GM10847 (cell line): ENCODE data around the gene TOLLIP.

Experiments
- POLR2A ChIP-seq: IDR thresholded peaks from 2 replicates; pipeline ENCODE4 v1.6.1; 2011; ENCODE audit not compliant: insufficient read length; ENCODE audit errors: extremely low read depth

TOLLIP gene

GRCh38 chr11:1285316-1285744 is 24.1 kb downstream of the TOLLIP start:
- no peak for TF ChIP-seq POLR2A

- no peak for TF ChIP-seq POLR2A
Measured at GRCh38 chr11:1283906-1284305, 25.5 kb downstream of the TOLLIP start.

DNA sequence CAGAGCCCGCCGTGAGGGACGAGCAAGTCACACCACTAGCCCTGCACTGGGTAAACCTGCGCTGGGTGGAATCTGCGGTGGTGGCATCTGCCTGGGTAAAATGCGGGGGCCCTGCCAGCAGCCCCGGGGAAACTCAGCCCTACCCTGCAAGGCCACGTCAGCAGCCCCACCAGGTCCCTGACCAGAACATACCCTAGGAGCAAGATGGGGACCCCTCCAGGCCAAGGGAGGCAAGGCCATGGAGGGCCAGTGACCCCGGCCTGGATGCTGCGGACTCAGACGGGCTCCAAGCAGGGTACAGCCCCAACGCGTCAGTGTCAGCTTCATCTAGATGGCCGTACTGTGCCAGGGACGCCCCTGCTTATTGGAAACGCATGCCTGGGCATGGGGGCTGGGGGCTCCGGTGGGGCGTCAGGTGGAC is 26.3 kb downstream of the TOLLIP start:
- TF ChIP-seq POLR2A, result no peak

- TF ChIP-seq POLR2A, result no peak
Measured at GRCh38 chr11:1281974-1282365, 27.5 kb downstream of the TOLLIP start.

GRCh38 chr11:1281326-1281973 is 28.0 kb downstream of the TOLLIP start:
- TF ChIP-seq POLR2A, result no peak

DNA sequence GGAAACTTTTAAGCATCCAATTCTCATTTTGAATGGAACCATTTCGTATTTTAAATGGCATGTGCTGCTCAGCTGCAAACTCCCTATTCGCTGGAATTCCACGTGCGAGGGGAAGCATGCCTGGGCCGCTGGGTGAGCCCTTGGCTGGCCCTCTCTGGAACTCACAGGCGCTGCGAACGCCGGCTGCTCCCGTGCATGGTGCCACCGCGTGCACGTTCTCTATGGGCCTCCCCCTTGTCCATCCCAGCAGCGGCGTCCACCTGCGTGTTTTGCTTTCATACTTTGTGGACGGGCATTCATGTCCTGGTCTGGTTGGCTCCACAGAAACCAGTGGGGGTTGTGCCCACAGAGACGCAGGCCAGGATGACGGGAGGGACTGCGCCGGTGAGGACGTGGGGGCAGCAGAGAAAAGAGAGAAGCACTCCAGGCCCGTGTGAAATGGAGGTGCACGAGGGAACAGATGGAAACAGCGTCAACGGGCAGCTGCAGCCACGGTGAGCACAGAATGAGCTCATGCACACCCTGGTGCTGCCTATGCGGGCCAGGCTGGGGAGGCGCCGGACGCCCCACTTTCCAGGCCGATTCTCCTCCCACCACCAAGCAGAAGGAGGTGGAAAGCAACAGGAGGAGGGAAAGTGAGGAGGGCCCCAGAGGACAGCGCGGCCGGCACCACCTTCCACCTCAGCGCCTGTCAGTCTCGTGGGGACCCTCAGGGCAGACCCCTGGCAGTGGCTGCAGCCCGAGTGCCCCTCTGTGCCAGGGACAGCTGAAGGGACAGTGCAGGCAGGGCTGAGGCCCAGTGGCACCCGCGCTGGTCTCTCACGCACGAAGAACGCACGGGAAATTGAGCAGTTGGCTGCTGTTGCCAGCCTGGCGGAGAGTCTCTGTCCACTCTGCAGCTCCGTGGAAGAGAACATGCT is 29.1 kb downstream of the TOLLIP start:
- no peak for TF ChIP-seq POLR2A

DNA sequence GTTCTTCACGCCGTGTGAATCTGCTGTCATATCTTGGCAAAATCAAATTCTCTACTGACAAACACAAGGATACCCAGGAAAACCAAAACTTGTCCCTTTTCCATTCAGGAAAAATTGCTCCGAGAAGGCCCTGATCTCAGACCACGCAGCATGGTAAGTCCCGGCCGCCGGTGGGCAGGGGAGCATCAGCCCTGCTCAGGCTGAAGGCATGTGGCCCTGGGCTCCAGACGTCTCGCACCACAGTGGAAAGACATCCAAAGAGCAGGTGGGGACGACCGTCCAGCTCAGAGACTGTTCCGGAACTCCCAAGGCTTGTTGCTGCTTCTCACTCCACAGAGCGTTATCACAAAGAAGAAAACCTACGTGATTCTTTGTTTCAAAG is 29.8 kb downstream of the TOLLIP start:
- TF ChIP-seq POLR2A, result no peak

- TF ChIP-seq POLR2A, result no peak
Measured at GRCh38 chr11:1278766-1279673, 30.4 kb downstream of the TOLLIP start.

DNA sequence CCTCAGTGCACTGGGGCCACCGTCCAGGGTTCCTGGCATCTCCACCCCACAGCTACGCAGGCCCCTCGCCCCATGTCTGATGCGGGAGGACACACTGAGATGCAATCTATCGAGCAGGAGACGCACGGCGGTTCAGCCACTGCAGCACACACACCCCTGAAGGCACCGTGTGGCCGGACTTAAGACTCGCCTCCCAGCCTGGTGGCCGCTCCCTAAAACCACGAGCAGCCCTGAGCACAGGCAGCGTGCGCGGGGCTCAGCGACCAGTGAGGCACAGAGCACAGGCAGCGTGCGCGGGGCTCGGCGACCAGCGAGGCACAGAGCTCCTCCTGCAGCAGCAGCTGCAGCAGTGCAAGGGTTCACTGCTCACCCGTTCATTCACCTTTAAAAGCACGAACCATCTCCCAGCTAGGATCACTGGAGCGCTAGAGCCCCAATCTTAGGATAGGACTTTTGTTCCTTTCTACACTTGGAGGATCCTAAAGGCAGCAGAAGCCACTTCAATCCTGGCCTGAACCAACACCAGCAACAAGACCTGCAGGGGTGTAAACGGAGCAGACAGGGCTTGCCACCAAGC is 31.4 kb downstream of the TOLLIP start:
- TF ChIP-seq POLR2A, result no peak

- TF ChIP-seq POLR2A, result no peak
Measured at GRCh38 chr11:1276866-1277615, 32.4 kb downstream of the TOLLIP start.

DNA sequence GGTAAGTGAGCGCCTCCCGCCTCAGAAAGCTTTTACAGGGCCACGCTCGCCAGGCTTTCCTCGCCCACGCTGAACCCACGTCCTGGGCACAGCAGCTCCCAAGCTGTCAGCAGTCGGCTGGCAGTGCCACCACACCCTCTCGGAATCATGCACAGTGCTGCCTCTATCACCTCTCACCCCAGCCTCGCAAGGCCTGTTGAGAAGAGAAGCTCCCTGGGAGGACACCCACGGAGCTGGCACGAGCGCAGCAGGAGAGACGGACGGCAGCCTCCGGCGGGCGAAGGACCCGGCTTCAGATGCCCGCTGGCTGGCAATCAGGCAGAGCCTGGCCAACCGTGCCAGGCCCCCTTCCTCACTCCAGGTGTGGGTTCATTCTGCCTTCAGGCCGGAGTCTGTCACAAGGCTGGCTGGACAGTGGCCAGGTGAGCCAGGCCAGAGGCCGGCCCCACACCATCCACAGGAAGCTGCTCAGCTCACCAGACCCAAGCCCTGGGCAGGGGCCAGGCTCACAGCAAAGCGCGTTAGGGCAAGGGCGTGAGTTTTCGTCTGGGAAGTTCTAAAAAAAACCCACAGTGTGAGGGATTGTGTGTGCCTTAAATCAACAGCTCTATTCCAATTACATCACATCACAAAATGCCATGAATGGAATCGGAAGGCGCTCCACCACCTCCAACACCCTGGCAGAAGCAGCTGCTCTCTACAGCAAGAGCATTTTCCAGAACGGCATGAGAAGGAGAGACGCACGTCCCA is 33.2 kb downstream of the TOLLIP start:
- no peak for TF ChIP-seq POLR2A

- no peak for TF ChIP-seq POLR2A
Measured at GRCh38 chr11:1275021-1275420, 34.4 kb downstream of the TOLLIP start.

GRCh38 chr11:1274501-1274900 is 34.9 kb downstream of the TOLLIP start:
- no peak for TF ChIP-seq POLR2A

DNA sequence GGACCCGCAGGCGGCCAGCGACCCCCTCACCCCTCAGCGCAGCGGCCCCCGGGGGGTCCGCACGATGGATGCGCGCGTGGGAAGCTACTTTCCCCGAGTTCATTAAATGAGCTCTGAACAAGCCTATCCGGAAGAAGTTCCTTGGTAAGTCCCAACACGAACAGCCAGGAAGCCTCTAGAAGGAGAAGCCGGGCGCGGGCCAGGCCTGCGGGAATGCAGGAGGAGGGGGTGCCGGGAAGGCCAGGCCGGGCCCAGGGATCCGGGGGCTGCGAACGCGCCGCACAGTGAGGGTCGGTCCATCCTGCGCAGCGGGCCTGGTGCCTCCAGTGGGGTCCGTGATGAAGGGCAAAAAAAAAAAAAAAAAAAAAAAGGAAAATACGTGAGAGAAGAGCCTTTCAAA is 36.9 kb downstream of the TOLLIP start:
- no peak for TF ChIP-seq POLR2A

GRCh38 chr11:1271927-1272326 is 37.5 kb downstream of the TOLLIP start:
- TF ChIP-seq POLR2A, result no peak
